ENCODE data around the gene CRELD1. TPM values are rescaled to one million over a fixed set of nuclear protein-coding genes. Genes with fewer than 3 reads are reported as not detected.

Gene CRELD1
- total and polyA plus RNA-seq, 11 donors = 45.9 to 77.8 (median 61.8) TPM

GRCh38 chr3:9912294-9912935, 21.2 kb upstream of the CRELD1 start:
- Histone ChIP-seq H3K9me3 (no peaks in the 10 kb centered on the region), H3K27ac (no peak overlapping the region), H3K27me3 (no peaks in the 10 kb centered on the region), H3K36me3 (no peaks in the 10 kb centered on the region), H3K4me3 (no peak overlapping the region), H3K4me1 (peaks cover under 1 to 30% (median 20%) of the 10 kb centered on the region in 12 donors)
- no peak for DNase-seq
- 87 to 92% (median 90%) methylated on average over 7 of the region's 7 CpGs for WGBS, 4 donors
- ATAC-seq = no peak
- TF ChIP-seq CTCF (IDR thresholded peaks at IDR 0.05) (no peak), POLR2A (IDR thresholded peaks at IDR 0.05) (no peak)
- intact Hi-C loops (cut with DNase I) = loop anchor here in 2 of 10 donors (5.0 to 10.0 kb wide), 3 partner anchors 60 to 118 kb away; partner anchors contain the start of genes ARPC4 (in 1 of the 2), RPUSD3 (in 1 of the 2) and TADA3 (in 1 of the 2)

DNA sequence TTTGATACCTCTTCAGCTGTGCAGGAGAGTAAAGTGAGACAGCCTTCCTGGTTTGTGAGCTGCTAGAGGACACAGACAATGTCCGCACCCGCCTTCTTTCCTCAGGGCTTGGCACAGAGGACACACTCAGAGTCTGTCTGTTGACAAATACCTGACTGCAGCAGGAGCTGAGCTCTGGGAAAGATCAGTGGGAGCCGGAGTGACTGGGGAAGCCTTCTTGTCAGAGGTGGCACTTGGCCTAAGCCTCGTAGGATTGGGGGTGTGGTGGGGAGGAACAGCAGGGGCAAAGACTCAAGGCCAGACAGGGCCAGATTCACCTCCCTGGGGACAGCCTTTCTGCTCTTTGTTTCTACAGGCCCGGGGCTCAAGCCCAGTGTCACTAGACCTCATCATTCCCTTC, 20.0 kb upstream of the CRELD1 start:
- 85 to 91% (median 88%) methylated on average over 5 of the region's 5 CpGs for WGBS, 4 donors
- peaks cover 0 to 4% (median 0%) of the 10 kb centered on the region in 9 donors for H3K36me3 ChIP-seq
- no peak for ATAC-seq
- H3K9me3 ChIP-seq = no peaks in the 10 kb centered on the region
- H3K4me3 ChIP-seq = no peak overlapping the region
- H3K4me1 ChIP-seq = peaks cover 4 to 42% (median 30%) of the 10 kb centered on the region in 12 donors
- TF ChIP-seq POLR2A (IDR thresholded peaks at IDR 0.05) (no peak), CTCF (IDR thresholded peaks at IDR 0.05) (no peak)
- peak overlapping the region in 1 of 12 donors; percentile 96 for H3K27ac ChIP-seq
- DNase-seq = no peak
- no peaks in the 10 kb centered on the region for H3K27me3 ChIP-seq
- intact Hi-C loops (cut with DNase I) = loop anchor here in 2 of 10 donors (5.0 to 10.0 kb wide), 3 partner anchors 61 to 119 kb away; partner anchors contain the start of genes ARPC4 (in 1 of the 2), RPUSD3 (in 1 of the 2) and TADA3 (in 1 of the 2)

GRCh38 chr3:9914011-9914410, 19.6 kb upstream of the CRELD1 start:
- no peak for DNase-seq
- Histone ChIP-seq H3K27ac (peak overlapping the region in 1 of 12 donors; percentile 96), H3K36me3 (peaks cover 0 to 5% (median 0%) of the 10 kb centered on the region in 9 donors), H3K4me3 (no peak overlapping the region), H3K4me1 (peaks cover 4 to 42% (median 30%) of the 10 kb centered on the region in 12 donors), H3K9me3 (no peaks in the 10 kb centered on the region), H3K27me3 (no peaks in the 10 kb centered on the region)
- no peak for ATAC-seq
- TF ChIP-seq CTCF (IDR thresholded peaks at IDR 0.05) = no peak
- intact Hi-C loops (cut with DNase I) = loop anchor here in 3 of 10 donors (2.0 to 10.0 kb wide), 4 partner anchors 21 to 119 kb away; partner anchors contain the start of genes ARPC4 (in 1 of the 3), RPUSD3 (in 1 of the 3) and TADA3 (in 1 of the 3)
- WGBS, 4 donors = 69 to 78% (median 75%) methylated on average over 1 of the region's 1 CpG

- TF ChIP-seq POLR2A (IDR thresholded peaks at IDR 0.05) = no peak
- TF ChIP-seq CTCF (IDR thresholded peaks at IDR 0.05) = no peak
- intact Hi-C loops (cut with DNase I) = loop anchor here in 3 of 10 donors (2.0 to 10.0 kb wide), 6 partner anchors 22 to 412 kb away; partner anchors contain the start of genes ARPC4 (in 1 of the 3), RPUSD3 (in 1 of the 3), TADA3 (in 1 of the 3) and TTLL3 (in 1 of the 3)
- Histone ChIP-seq H3K4me1 (peaks cover 4 to 42% (median 30%) of the 10 kb centered on the region in 12 donors), H3K36me3 (peaks cover 0 to 5% (median 0%) of the 10 kb centered on the region in 9 donors), H3K4me3 (peak overlapping the region; percentile 49 to 87 (median 65)), H3K27ac (peak overlapping the region; percentile 73 to 96 (median 91)), H3K27me3 (no peaks in the 10 kb centered on the region), H3K9me3 (no peaks in the 10 kb centered on the region)
- no peak for ATAC-seq
- 26 to 67% (median 32%) methylated on average over 4 to 15 of the region's 15 CpGs for WGBS, 4 donors
- DNase-seq = no peak
Observed at GRCh38 chr3:9914559-9915253, 18.9 kb upstream of the CRELD1 start.
